ENCODE data around the gene PRKAG1.

- TF ChIP-seq CTCF (tag by site-specific recombination; IDR thresholded peaks at IDR 0.05): no peak
- no peak for TF ChIP-seq KLF16 (tag by site-specific recombination; IDR thresholded peaks at IDR 0.05)
- TF ChIP-seq ZNF18 (tag by site-specific recombination; IDR thresholded peaks at IDR 0.05): no peak
- TF ChIP-seq REST (tag by site-specific recombination; IDR thresholded peaks at IDR 0.05): no peak
These were observed 42.6 kb upstream of the PRKAG1 start for GRCh38 chr12:49061157-49061650.

Measured in HEK293 (cell line).